A204.1 (cell line): ENCODE results near the gene VWA1.
"Not testable (repeated sequence)": the region's sequence is repeated elsewhere in the genome, so short reads cannot be mapped to it uniquely, and the experiment has no call there.

Experiments used
- FAIRE-seq: peaks from 2 replicates; lab custom pipeline; 2012; peaks lifted over from hg19 to GRCh38; lab: Jason Lieb, UNC

VWA1 gene

GRCh38 chr1:1406101-1406820, 29.2 kb upstream of the VWA1 start:
- no peak for FAIRE-seq

- no peak for FAIRE-seq
These were observed 28.5 kb upstream of the VWA1 start, which contains the start of gene MRPL20 for GRCh38 chr1:1406821-1407635. Gene MRPL20, minus strand, starts transcription at chr1:1407293. Its CDS starts 76 bp downstream, at chr1:1407217.

GRCh38 chr1:1407636-1408318, 27.7 kb upstream of the VWA1 start:
- no peak for FAIRE-seq

- FAIRE-seq, result not testable (repeated sequence)
These were observed 25.3 kb upstream of the VWA1 start for GRCh38 chr1:1410238-1410637.

GRCh38 chr1:1411626-1412025, 23.9 kb upstream of the VWA1 start:
- FAIRE-seq, result no peak

- not testable (repeated sequence) for FAIRE-seq
These were observed 23.1 kb upstream of the VWA1 start for GRCh38 chr1:1412311-1412902.

GRCh38 chr1:1415751-1416150, 19.7 kb upstream of the VWA1 start:
- no peak for FAIRE-seq

GRCh38 chr1:1417396-1417795, 18.1 kb upstream of the VWA1 start:
- FAIRE-seq, result not testable (repeated sequence)

- not testable (repeated sequence) for FAIRE-seq
These were observed 17.5 kb upstream of the VWA1 start for GRCh38 chr1:1417825-1418463.

GRCh38 chr1:1418464-1419362, 16.8 kb upstream of the VWA1 start:
- FAIRE-seq, result no peak

- no peak for FAIRE-seq
These were observed 16.1 kb upstream of the VWA1 start for GRCh38 chr1:1419363-1419812.

GRCh38 chr1:1419813-1420653, 15.5 kb upstream of the VWA1 start:
- FAIRE-seq, result no peak

- FAIRE-seq, result no peak
These were observed 14.8 kb upstream of the VWA1 start for GRCh38 chr1:1420654-1421141.

GRCh38 chr1:1421147-1421906, 14.2 kb upstream of the VWA1 start, which contains the start of gene ANKRD65:
Gene ANKRD65, minus strand, starts transcription at chr1:1421276. Its CDS starts 271 bp downstream, at chr1:1421005.
- FAIRE-seq, result no peak

- no peak for FAIRE-seq
These were observed 13.5 kb upstream of the VWA1 start for GRCh38 chr1:1421907-1422464.

GRCh38 chr1:1422465-1423244, 12.8 kb upstream of the VWA1 start:
- FAIRE-seq, result no peak

- FAIRE-seq, result no peak
These were observed 12.3 kb upstream of the VWA1 start for GRCh38 chr1:1423245-1423597.

GRCh38 chr1:1424707-1425106, 10.8 kb upstream of the VWA1 start:
- FAIRE-seq, result no peak
